Activated CD8-positive, alpha-beta T cell treated with anti-CD3 and anti-CD28 coated beads for 36 hours (primary cell): ENCODE results near the gene ZBTB16. TPM values are rescaled to one million over a fixed set of nuclear protein-coding genes. Genes with fewer than 3 reads are reported as not detected.

Source experiments
- ATAC-seq: fragments of 200-7000 bp; cut with Tn5 transposase; one replicate; pipeline ENCODE4 v1.10.0; 2021; ENCODE audit warnings: mild to moderate bottlenecking, moderate library complexity
- CTCF ChIA-PET: fragments of 350-600 bp; sonication (Branson Sonifier 250); formaldehyde crosslinking; loops from one replicate; lab custom pipeline; 2021; ENCODE audit warnings: antibody characterized with exemption; lab: Charles Lee
- POLR2A ChIA-PET: fragments of 350-600 bp; sonication (Branson Sonifier 250); formaldehyde crosslinking; loops from one replicate; lab custom pipeline; 2021; ENCODE audit warnings: antibody characterized with exemption; lab: Charles Lee
- DNase-seq: peaks from one replicate; pipeline ENCODE4 v3.0.0-alpha.2; 2020
- H3K27ac Mint-ChIP-seq: one replicate; pipeline ENCODE4 v1.8.0; 2021; ENCODE audit warnings: mild to moderate bottlenecking, mixed read lengths
- H3K27me3 Mint-ChIP-seq: one replicate; pipeline ENCODE4 v1.8.0; 2021; ENCODE audit warnings: mixed read lengths
- H3K36me3 Mint-ChIP-seq: one replicate; pipeline ENCODE4 v1.8.0; 2021; ENCODE audit warnings: low read depth, mixed read lengths
- H3K4me1 Mint-ChIP-seq: one replicate; pipeline ENCODE4 v1.8.0; 2021; ENCODE audit warnings: low read depth, mixed read lengths
- H3K4me3 Mint-ChIP-seq: one replicate; pipeline ENCODE4 v1.8.0; 2021; ENCODE audit warnings: mild to moderate bottlenecking, moderate library complexity, mixed read lengths
- H3K9me3 Mint-ChIP-seq: one replicate; pipeline ENCODE4 v1.8.0; 2021; ENCODE audit warnings: mixed read lengths
- CTCF ChIP-seq: fragments of 200-600 bp; IDR thresholded peaks from one replicate; pipeline ENCODE4 v1.8.0; 2022; ENCODE audit warnings: antibody characterized with exemption, mild to moderate bottlenecking
- intact Hi-C: fragments of 100-400 bp; cut with micrococcal nuclease; formaldehyde crosslinking; loops from one replicate; pipeline ENCODE4 v1.10.0; 2022
- total RNA-seq, 2 experiments: library from RNA; stranded (reverse); gene quantifications; one replicate each; pipeline ENCODE4 v1.2.3, GENCODE V29; 2021

The ZBTB16 gene
- total RNA-seq, 2 experiments from 2014 or later = 9.5 to 10.1 TPM

- DNase-seq (no peak), ATAC-seq (no peak)
- Mint-ChIP-seq H3K4me1 (peaks cover 14% of the 10 kb centered on the region), H3K27me3 (no peaks in the 10 kb centered on the region), H3K4me3 (no peak overlapping the region), H3K27ac (no peak overlapping the region), H3K36me3 (no peaks in the 10 kb centered on the region), H3K9me3 (no peaks in the 10 kb centered on the region)
- intact Hi-C loops = no loop called here
- ChIA-PET POLR2A (no interaction called here), CTCF (no interaction called here)
- TF ChIP-seq CTCF = no peak
Observed at GRCh38 chr11:114221037-114221436, 161.5 kb downstream of the ZBTB16 start.

GRCh38 chr11:114225661-114226060, 166.2 kb downstream of the ZBTB16 start:
- DNase-seq = no peak
- CTCF ChIA-PET = interaction anchor here (1.0 to 1.9 kb wide), 2 partner anchors 22 to 36 kb away, joined by 3 to 9 read pairs; no protein-coding TSS in a partner anchor
- Mint-ChIP-seq H3K27me3 (no peaks in the 10 kb centered on the region), H3K4me3 (no peak overlapping the region), H3K9me3 (no peaks in the 10 kb centered on the region), H3K4me1 (peaks cover 11% of the 10 kb centered on the region), H3K36me3 (no peaks in the 10 kb centered on the region), H3K27ac (no peak overlapping the region)
- no peak for TF ChIP-seq CTCF
- intact Hi-C loops = no loop called here
- POLR2A ChIA-PET = no interaction called here
- ATAC-seq = no peak

- ChIA-PET CTCF (no interaction called here), POLR2A (no interaction called here)
- Mint-ChIP-seq H3K36me3 (no peaks in the 10 kb centered on the region), H3K4me3 (no peak overlapping the region), H3K4me1 (peaks cover 11% of the 10 kb centered on the region), H3K27me3 (no peaks in the 10 kb centered on the region), H3K27ac (no peak overlapping the region), H3K9me3 (no peaks in the 10 kb centered on the region)
- intact Hi-C loops = no loop called here
- peak; percentile 20 for ATAC-seq
- no peak for DNase-seq
- no peak for TF ChIP-seq CTCF
Observed at GRCh38 chr11:114226356-114226755, 166.8 kb downstream of the ZBTB16 start.

- Mint-ChIP-seq H3K36me3 (no peaks in the 10 kb centered on the region), H3K9me3 (no peaks in the 10 kb centered on the region), H3K4me3 (no peak overlapping the region), H3K27ac (no peak overlapping the region), H3K4me1 (peaks cover 13% of the 10 kb centered on the region), H3K27me3 (no peaks in the 10 kb centered on the region)
- no peak for ATAC-seq
- ChIA-PET POLR2A (interaction anchor here (0.6 kb wide), 1 partner anchor 120 kb away, joined by 3 read pairs; no protein-coding TSS in a partner anchor), CTCF (interaction anchor here (1.4 kb wide), 1 partner anchor 32 kb away, joined by 6 read pairs; no protein-coding TSS in a partner anchor)
- intact Hi-C loops = no loop called here
- DNase-seq = no peak
- no peak for TF ChIP-seq CTCF
Observed at GRCh38 chr11:114228435-114229411, 169.2 kb downstream of the ZBTB16 start.
